Measurements from ENCODE around the gene MAPKBP1. TPM values are rescaled to one million over a fixed set of nuclear protein-coding genes. Genes with fewer than 3 reads are reported as not detected.

The MAPKBP1 gene
- total and polyA plus RNA-seq, 2 of the 13 experiments (the other 11 are each of a cell fraction or from before 2014, with no cell fraction given): 3.0 to 7.3 TPM

GRCh38 chr15:41872166-41872747 is 98.0 kb downstream of the MAPKBP1 start:
- H3K79me2 ChIP-seq (ENCODE audit: insufficient read depth, low read length): no peaks in the 10 kb centered on the region
- H3K4me2 ChIP-seq (ENCODE audit: low read depth, low read length): no peak overlapping the region
- WGBS (ENCODE audit: low lambda C conversion rate): 2% methylated on average over 2 of the region's 9 CpGs
- H3K9ac ChIP-seq (ENCODE audit: insufficient read depth, low read depth, low read length): no peak overlapping the region
- no peaks in the 10 kb centered on the region for H3K9me3 ChIP-seq (ENCODE audit: low read length)
- BruUV-seq (replicated peaks): no TSS peak
- intact Hi-C loops (cut with micrococcal nuclease; ENCODE audit: unreplicated experiment): no loop called here
- ChIA-PET POLR2A (no interaction called here), CTCF (ENCODE audit: low intra/inter-chr PET ratio, low total read pairs) (no interaction called here)
- in situ Hi-C loops (cut with HindIII; ENCODE audit: extremely low pct_ligation_motif_present, low pct_unique_long_range_greater_than_20kb): no loop called here
- ATAC-seq (no peak), DNase-seq (ENCODE audit: low spot score) (no peak), FAIRE-seq (no peak)
- H3K4me3 ChIP-seq (replicated peaks in 1 of 3; ENCODE audit: insufficient read depth in 1 of 3, low read depth in 2 of 3, low read length in 3 of 3): no peak overlapping the region
- H3K36me3 ChIP-seq (replicated peaks in 1 of 2; ENCODE audit: control insufficient read depth in 1 of 2, insufficient read depth in 2 of 2, low read length in 2 of 2): no peaks in the 10 kb centered on the region
- H3K27me3 ChIP-seq (ENCODE audit: control insufficient read depth in 1 of 2, insufficient read depth in 2 of 2, low read length in 2 of 2): peaks cover 11 to 93% of the 10 kb centered on the region in 2 experiments
- no peak for TF ChIP-seq CC2D1A (CRISPR knock-in tag; IDR thresholded peaks at IDR 0.05)
- no peak for TF ChIP-seq ZNF20 (CRISPR knock-in tag; IDR thresholded peaks at IDR 0.05)
- TF ChIP-seq NCOA5 (CRISPR knock-in tag; IDR thresholded peaks at IDR 0.05): no peak
- TF ChIP-seq ZMYM2 (CRISPR knock-in tag; IDR thresholded peaks at IDR 0.05): no peak
- no peak overlapping the region for H3K27ac ChIP-seq (ENCODE audit: extremely low read length, insufficient read depth, low read length)
- no peaks in the 10 kb centered on the region for H4K20me1 ChIP-seq (ENCODE audit: insufficient read depth, low read length)
- peaks cover 14% of the 10 kb centered on the region; the same call in 1 of the 2 replicates for H3K4me1 ChIP-seq (ENCODE audit: insufficient read depth, low read length)
- H2AFZ ChIP-seq (ENCODE audit: low read length): no peak overlapping the region

- no peak overlapping the region for H3K4me3 ChIP-seq (replicated peaks in 1 of 3; ENCODE audit: insufficient read depth in 1 of 3, low read depth in 2 of 3, low read length in 3 of 3)
- no peaks in the 10 kb centered on the region for H3K9me3 ChIP-seq (ENCODE audit: low read length)
- intact Hi-C loops (cut with micrococcal nuclease; ENCODE audit: unreplicated experiment): no loop called here
- DNase-seq (ENCODE audit: low spot score) (no peak), FAIRE-seq (no peak), ATAC-seq (no peak)
- in situ Hi-C loops (cut with HindIII; ENCODE audit: extremely low pct_ligation_motif_present, low pct_unique_long_range_greater_than_20kb): no loop called here
- ChIA-PET POLR2A (no interaction called here), CTCF (ENCODE audit: low intra/inter-chr PET ratio, low total read pairs) (no interaction called here)
- no peak overlapping the region for H3K9ac ChIP-seq (ENCODE audit: insufficient read depth, low read depth, low read length)
- WGBS (ENCODE audit: low lambda C conversion rate): 29% methylated on average over 5 of the region's 8 CpGs
- no TSS peak for BruUV-seq (replicated peaks)
- peaks cover 17 to 90% of the 10 kb centered on the region in 2 experiments for H3K27me3 ChIP-seq (ENCODE audit: control insufficient read depth in 1 of 2, insufficient read depth in 2 of 2, low read length in 2 of 2)
- no peak overlapping the region for H2AFZ ChIP-seq (ENCODE audit: low read length)
- H3K4me2 ChIP-seq (ENCODE audit: low read depth, low read length): no peak overlapping the region
- peaks cover 10% of the 10 kb centered on the region; the same call in 1 of the 2 replicates for H3K4me1 ChIP-seq (ENCODE audit: insufficient read depth, low read length)
- H4K20me1 ChIP-seq (ENCODE audit: insufficient read depth, low read length): no peaks in the 10 kb centered on the region
- no peak overlapping the region for H3K27ac ChIP-seq (ENCODE audit: extremely low read length, insufficient read depth, low read length)
- no peaks in the 10 kb centered on the region for H3K79me2 ChIP-seq (ENCODE audit: insufficient read depth, low read length)
- no peak for TF ChIP-seq ZBTB38 (CRISPR knock-in tag; IDR thresholded peaks at IDR 0.05)
- no peaks in the 10 kb centered on the region for H3K36me3 ChIP-seq (replicated peaks in 1 of 2; ENCODE audit: control insufficient read depth in 1 of 2, insufficient read depth in 2 of 2, low read length in 2 of 2)
Measured at GRCh38 chr15:41873711-41874110, 99.4 kb downstream of the MAPKBP1 start.
